Subcutaneous adipose tissue (tissue), 4 donors: ENCODE results near the gene ARRB1. TPM values are rescaled to one million over a fixed set of nuclear protein-coding genes. Genes with fewer than 3 reads are reported as not detected.

ENCODE experiments used
- total RNA-seq, 4 donors: library from RNA; depleted of rRNA; stranded (reverse); fragments of >200 nt; gene quantifications; one replicate each; pipeline ENCODE4 v1.1.0, GENCODE V29; 2016
- TF ChIP-seq, protein P1 (sequence below): fragments of 450-650 bp; IDR thresholded peaks from one replicate; pipeline ENCODE4 v1.5.1; 2016; ENCODE audit warnings: low read depth, mild to moderate bottlenecking, control low read depth, antibody characterized with exemption, moderate library complexity

The ARRB1 gene
- total RNA-seq, 4 donors from 2014 or later: 34.8 to 125 (median 63.0) TPM

DNA sequence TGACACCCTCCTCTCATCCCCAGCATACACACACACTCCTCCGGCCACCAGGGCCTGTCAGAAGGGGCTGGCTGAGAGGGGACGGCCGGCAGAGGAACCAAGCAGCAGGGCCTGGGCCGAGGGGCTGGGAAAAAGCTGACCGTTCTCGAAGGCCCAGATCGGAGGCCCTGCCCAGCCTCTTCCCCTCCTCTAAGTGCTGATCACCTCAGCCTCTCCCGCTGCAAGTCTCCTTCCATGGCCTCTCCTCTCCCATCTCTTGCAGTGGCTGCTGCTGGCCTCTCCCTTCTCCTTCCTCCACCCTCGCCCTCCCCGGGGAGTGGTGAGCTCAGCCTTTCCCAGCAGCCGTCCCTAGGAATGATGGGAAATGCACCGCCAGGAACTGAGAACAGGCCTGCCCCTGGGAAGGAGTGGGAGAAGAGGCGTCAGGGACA is 39.6 kb downstream of the ARRB1 start:
- TF ChIP-seq, protein P1, sequence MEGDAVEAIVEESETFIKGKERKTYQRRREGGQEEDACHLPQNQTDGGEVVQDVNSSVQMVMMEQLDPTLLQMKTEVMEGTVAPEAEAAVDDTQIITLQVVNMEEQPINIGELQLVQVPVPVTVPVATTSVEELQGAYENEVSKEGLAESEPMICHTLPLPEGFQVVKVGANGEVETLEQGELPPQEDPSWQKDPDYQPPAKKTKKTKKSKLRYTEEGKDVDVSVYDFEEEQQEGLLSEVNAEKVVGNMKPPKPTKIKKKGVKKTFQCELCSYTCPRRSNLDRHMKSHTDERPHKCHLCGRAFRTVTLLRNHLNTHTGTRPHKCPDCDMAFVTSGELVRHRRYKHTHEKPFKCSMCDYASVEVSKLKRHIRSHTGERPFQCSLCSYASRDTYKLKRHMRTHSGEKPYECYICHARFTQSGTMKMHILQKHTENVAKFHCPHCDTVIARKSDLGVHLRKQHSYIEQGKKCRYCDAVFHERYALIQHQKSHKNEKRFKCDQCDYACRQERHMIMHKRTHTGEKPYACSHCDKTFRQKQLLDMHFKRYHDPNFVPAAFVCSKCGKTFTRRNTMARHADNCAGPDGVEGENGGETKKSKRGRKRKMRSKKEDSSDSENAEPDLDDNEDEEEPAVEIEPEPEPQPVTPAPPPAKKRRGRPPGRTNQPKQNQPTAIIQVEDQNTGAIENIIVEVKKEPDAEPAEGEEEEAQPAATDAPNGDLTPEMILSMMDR: no peak

DNA sequence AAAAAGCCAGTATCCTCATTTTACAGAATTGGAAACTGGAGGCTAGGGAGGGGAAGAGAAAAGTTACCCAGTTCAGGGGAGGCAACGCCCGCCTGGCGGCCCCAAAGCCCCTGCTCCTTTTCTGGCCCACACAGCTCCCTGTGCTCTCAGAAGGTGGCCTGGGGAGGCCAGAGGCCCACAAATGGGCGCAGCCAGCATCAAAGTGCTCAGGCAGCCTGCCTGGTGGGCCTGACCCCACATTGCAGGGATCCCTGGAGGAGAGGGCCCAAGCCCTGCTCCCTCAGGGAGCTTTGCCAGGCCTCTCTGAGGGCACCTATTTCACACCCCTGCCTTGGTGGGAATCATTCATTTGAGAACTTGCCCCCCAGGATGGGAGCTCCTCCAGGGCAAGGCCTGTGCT is 42.5 kb downstream of the ARRB1 start:
- TF ChIP-seq, protein P1: no peak

DNA sequence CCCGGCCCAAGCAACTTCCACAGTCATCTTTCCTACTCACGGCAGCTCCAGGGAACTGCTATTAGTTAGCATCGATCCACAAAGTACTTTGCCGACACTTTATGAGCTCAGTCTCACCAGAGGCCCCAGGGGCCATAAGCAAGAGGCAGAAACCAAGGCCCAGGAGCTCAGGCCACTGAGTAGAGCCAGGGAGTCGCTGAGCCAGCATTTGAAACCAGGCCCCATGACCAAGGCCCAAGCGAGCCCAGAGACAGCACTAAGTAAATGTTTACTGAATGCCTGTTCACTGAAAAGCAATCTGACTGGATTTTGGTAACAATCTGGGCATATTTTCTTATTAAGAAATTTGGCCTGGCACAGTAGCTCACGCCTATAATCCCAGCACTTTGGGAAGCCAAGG is 43.3 kb downstream of the ARRB1 start:
- TF ChIP-seq, protein P1: no peak

DNA sequence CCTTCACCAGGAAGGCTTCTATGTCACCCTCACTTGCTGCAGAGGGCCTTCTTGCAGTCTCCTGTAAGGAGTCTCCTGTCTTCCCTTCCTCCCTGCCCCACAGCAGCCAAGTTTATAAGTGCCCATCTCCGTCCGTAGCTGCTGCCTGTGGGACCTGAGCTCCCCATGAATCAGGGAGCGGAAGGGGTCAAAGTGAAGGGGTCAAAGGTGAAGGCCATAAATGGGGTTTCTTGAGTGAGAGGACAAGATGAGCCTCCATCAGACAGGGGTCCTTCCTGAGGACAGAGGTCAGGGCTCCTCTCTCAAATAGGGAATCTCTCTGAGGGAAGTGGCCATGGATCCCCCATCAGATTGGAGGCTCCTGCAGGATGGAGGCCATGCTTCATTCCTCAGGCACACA is 44.4 kb downstream of the ARRB1 start:
- TF ChIP-seq, protein P1: no peak

DNA sequence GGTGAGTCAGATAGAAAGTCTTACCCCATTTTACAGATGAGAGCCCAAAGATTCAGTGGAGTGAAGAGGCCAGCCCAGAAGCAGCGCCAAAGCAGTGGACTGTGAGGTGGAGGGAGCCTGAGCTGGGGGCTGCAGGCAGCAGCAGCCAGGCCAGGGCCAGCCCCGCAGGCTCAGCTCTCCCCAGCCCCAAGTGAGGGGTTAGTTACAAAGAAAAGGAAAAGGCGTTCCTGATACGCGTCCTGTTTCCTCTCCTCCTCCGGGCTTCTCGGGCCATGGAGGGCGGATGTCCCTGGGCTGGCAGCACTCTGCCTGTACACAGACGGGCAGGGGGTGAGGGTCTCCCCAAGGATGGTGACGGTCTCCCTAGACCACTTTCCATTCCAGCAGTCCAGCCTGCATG is 44.9 kb downstream of the ARRB1 start:
- TF ChIP-seq, protein P1: no peak

DNA sequence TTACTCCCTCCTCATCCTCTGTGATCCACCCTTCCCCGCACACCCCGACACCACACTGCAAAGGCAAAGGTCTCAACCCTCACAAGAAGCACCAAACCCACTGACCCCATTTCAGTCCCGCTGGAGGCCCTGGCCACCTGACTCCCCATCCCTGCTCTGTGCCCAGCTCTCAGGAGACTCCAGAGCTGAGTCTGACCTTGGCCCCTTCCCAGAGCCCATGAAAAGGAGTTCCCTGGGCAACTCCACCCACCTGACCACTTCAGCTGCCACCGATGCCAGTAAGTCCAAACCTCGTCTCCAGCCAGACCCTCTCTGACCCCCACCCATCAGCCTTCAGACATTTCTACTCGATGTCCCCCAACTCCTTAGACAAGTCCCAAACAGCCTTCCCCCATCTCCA is 45.5 kb downstream of the ARRB1 start:
- TF ChIP-seq, protein P1: no peak

DNA sequence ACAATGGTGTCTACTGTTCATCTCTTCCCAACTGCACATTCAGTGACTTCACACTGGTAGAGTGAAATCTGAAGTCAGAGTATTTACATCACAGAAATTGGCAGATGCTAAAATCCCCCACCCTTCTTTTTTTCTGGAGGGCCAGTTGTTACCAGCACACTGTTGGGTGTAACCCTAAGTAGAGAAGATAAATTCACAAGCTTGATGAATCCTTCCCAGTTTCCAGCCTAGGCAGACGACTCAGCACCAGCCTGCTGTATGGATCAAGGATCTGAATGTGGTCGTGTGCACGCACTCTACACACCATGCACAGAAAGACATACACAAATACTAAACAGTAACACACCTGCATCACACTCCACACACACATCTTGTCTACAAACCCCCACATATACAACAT is 46.0 kb downstream of the ARRB1 start:
- TF ChIP-seq, protein P1: no peak
